HG03135 (cell line): ENCODE results near the gene CPNE2.
"Not testable (repeated sequence)": the region's sequence is repeated elsewhere in the genome, so short reads cannot be mapped to it uniquely, and the experiment has no call there.

Experiments used
- ATAC-seq: cut with Tn5 transposase; IDR thresholded peaks from one replicate; pipeline ENCODE4 v1.9.1; 2021; ENCODE audit warnings: mild to moderate bottlenecking, moderate library complexity; ENCODE audit not compliant: unreplicated experiment

The CPNE2 gene

GRCh38 chr16:57165938-57166337 lies 73.6 kb downstream of the CPNE2 start:
- no peak for ATAC-seq

GRCh38 chr16:57166451-57166850 lies 74.1 kb downstream of the CPNE2 start:
- ATAC-seq, result no peak

- no peak for ATAC-seq
These were observed 74.6 kb downstream of the CPNE2 start for GRCh38 chr16:57166951-57167350.

- no peak for ATAC-seq
These were observed 75.2 kb downstream of the CPNE2 start for GRCh38 chr16:57167538-57167937.

GRCh38 chr16:57167953-57168352 lies 75.6 kb downstream of the CPNE2 start:
- no peak for ATAC-seq

GRCh38 chr16:57169327-57169726 lies 76.9 kb downstream of the CPNE2 start:
- no peak for ATAC-seq

GRCh38 chr16:57172721-57173290 lies 80.4 kb downstream of the CPNE2 start:
- no peak for ATAC-seq

- ATAC-seq, result no peak
These were observed 83.5 kb downstream of the CPNE2 start for GRCh38 chr16:57175896-57176295.

- no peak for ATAC-seq
These were observed 85.8 kb downstream of the CPNE2 start for GRCh38 chr16:57178196-57178595.

- ATAC-seq, result no peak
These were observed 86.4 kb downstream of the CPNE2 start for GRCh38 chr16:57178793-57179212.

- no peak for ATAC-seq
These were observed 86.9 kb downstream of the CPNE2 start for GRCh38 chr16:57179215-57179828.

GRCh38 chr16:57184113-57184512 lies 91.7 kb downstream of the CPNE2 start:
- no peak for ATAC-seq

GRCh38 chr16:57184887-57185445 lies 92.6 kb downstream of the CPNE2 start:
- ATAC-seq, result no peak

GRCh38 chr16:57185446-57185944 lies 93.1 kb downstream of the CPNE2 start:
- peak; percentile 33 for ATAC-seq

- peak; percentile 81 for ATAC-seq
These were observed 93.8 kb downstream of the CPNE2 start, which contains the start of the genes PSME3IP1 and RSPRY1 for GRCh38 chr16:57185945-57186871. Gene PSME3IP1, minus strand, starts transcription at chr16:57186039. Its CDS starts 12,185 bp downstream, at chr16:57173854. Gene RSPRY1, plus strand, starts transcription at chr16:57186329. Its CDS starts 18,330 bp downstream, at chr16:57204659.

GRCh38 chr16:57186872-57187854 lies 94.8 kb downstream of the CPNE2 start:
- peak; percentile 3 for ATAC-seq

- not testable (repeated sequence) for ATAC-seq
These were observed 95.7 kb downstream of the CPNE2 start for GRCh38 chr16:57187902-57188710.

GRCh38 chr16:57188711-57189002 lies 96.3 kb downstream of the CPNE2 start:
- ATAC-seq, result no peak

- not testable (repeated sequence) for ATAC-seq
These were observed 97.1 kb downstream of the CPNE2 start for GRCh38 chr16:57189527-57189926.
